K562 (cell line): ENCODE data around the gene MFAP1. TPM values are rescaled to one million over a fixed set of nuclear protein-coding genes. Genes with fewer than 3 reads are reported as not detected.

Experiments
- ESRRB ChIP-seq: fragments of 250-450 bp; sonication (Bioruptor Pico); IDR thresholded peaks from 2 replicates; pipeline ENCODE4 v1.5.0; 2020; ENCODE audit warnings: mild to moderate bottlenecking, moderate library complexity, borderline replicate concordance
- EZH2 ChIP-seq: IDR thresholded peaks from 2 replicates; pipeline ENCODE4 v1.6.1; 2012; ENCODE audit warnings: low read depth, mild to moderate bottlenecking, inconsistent platforms, low read length, borderline replicate concordance
- LCOR ChIP-seq: sonication (generic); formaldehyde crosslinking; IDR thresholded peaks from 2 replicates; pipeline ENCODE4 v1.8.0; 2022; ENCODE audit warnings: mild to moderate bottlenecking, missing genetic modification reagents
- MXI1 ChIP-seq: IDR thresholded peaks from 2 replicates; pipeline ENCODE4 v1.6.1; 2011; ENCODE audit warnings: low read depth, mild to moderate bottlenecking, improper control_type of control experiment, low read length
- MYNN ChIP-seq, 2 experiments: sonication (generic); formaldehyde crosslinking in 1 of 2; IDR thresholded peaks; 2 replicates each; pipeline versions ENCODE4 v1.5.0 to v1.6.1; 2016 to 2020; ENCODE audit warnings: antibody characterized with exemption in 1 of 2, missing genetic modification reagents in 1 of 2
- PATZ1 ChIP-seq: fragments of 250-450 bp; sonication (Bioruptor Pico); IDR thresholded peaks from 2 replicates; pipeline ENCODE4 v1.5.0; 2020; ENCODE audit warnings: mild to moderate bottlenecking, borderline replicate concordance
- SMAD4 ChIP-seq: fragments of 250-450 bp; sonication (Bioruptor Pico); conservative IDR thresholded peaks from 2 replicates; pipeline ENCODE4 v1.8.0; 2021; ENCODE audit warnings: inconsistent platforms, mild to moderate bottlenecking, moderate library complexity
- ZBTB34 ChIP-seq: fragments of 250-450 bp; sonication (Bioruptor Pico); IDR thresholded peaks from 2 replicates; pipeline ENCODE4 v1.8.0; 2021; ENCODE audit warnings: mild to moderate bottlenecking, moderate library complexity
- ZBTB8A ChIP-seq: fragments of 450-650 bp; IDR thresholded peaks from 2 replicates; pipeline ENCODE4 v1.6.1; 2018; ENCODE audit warnings: mild to moderate bottlenecking, moderate library complexity; ENCODE audit not compliant: partially characterized antibody
- ZNF318 ChIP-seq, 2 experiments: fragments of 450-650 bp; IDR thresholded peaks; 2 replicates each; pipeline ENCODE4 v1.6.1; 2016; ENCODE audit warnings: mild to moderate bottlenecking in 2 of 2, borderline replicate concordance in 1 of 2, low read depth in 1 of 2, moderate library complexity in 1 of 2
- ZNF408 ChIP-seq: fragments of 250-450 bp; sonication (Bioruptor Pico); IDR thresholded peaks from 2 replicates; pipeline ENCODE4 v1.4.0; 2020; ENCODE audit warnings: low read depth, mild to moderate bottlenecking, moderate library complexity
- ZNF77 ChIP-seq: fragments of 250-450 bp; sonication (Bioruptor Pico); IDR thresholded peaks from 2 replicates; pipeline ENCODE4 v1.5.0; 2020
- polyA plus RNA-seq, 8 experiments: library from polyadenylated mRNA; depleted of rRNA in 4 of 8; stranded (reverse) in 5 of 8; unstranded in 3 of 8; fragments of >200 nt; fragmentation: Nextera tagmentation in 2 of 8; fragmentation: Illumina TruSeq in 1 of 8; extraction: Ambion mirVana in 2 of 8; extraction: Trizol in 1 of 8; gene quantifications; 2 replicates each; pipeline versions ENCODE4 v1.2.1 to v1.2.3, GENCODE V29; 2011 to 2014; ENCODE audit warnings: inconsistent platforms in 1 of 8, missing spikeins in 1 of 8
- total RNA-seq, 7 experiments: library from RNA; depleted of rRNA in 6 of 7; stranded (reverse); fragments of >200 nt in 6 of 7; fragmentation: Illumina TruSeq in 2 of 7; extraction: Trizol in 2 of 7; gene quantifications; 2 replicates each; pipeline versions ENCODE4 v1.2.1 to v1.2.3, GENCODE V29; 2011 to 2021; ENCODE audit warnings: low replicate concordance in 1 of 7

Gene MFAP1
- total and polyA plus RNA-seq, 9 of the 15 experiments (the other 6 are each of a cell fraction or from before 2014, with no cell fraction given), result 34.9 to 64.1 (median 48.2) TPM

DNA sequence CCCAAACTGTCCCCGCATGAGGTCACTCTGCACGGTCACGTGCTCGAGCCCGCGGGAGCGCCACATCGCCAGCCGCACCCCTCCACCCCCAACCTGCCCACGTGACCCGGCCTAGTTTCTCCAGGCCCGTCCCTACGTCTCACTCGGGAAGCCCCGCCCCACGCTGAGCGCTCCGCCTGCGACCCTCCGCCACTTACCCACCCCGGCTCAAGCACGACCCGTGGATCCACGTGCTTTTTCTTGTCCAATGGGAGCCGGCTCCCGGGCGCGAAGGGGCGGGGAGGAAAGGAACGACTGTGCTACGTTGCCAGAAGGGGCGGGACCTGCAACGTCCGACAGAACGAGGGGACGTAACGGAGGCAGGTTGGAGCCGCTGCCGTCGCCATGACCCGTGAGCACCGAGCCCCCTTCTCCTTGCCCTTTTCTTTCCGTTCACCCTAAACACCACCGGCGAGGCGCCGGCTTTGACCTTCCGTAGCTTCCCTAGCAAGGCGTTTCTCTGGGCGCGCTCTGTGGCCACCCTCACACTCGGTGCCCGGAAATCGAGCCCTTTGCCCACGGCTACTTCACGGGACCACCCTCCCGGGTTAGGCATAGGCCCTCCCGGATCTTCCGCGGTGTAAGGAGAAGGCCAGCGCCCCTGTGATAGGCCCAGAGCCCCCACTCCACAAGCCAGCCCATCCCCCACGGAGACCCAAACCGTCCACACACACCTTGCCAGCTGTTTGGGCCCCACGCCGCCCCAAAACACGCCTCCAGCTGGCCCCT, 32.3 kb downstream of the MFAP1 start, which contains the start of gene SERF2 (continued):
- TF ChIP-seq ZNF318 (IDR thresholded peaks at IDR 0.05; ENCODE audit: borderline replicate concordance in 1 of 2, low read depth in 1 of 2) (no peak), LCOR (CRISPR knock-in tag) (peak; percentile 35; the same call in 1 of the 2 replicates), MYNN (IDR thresholded peaks at IDR 0.05) (no peak), MYNN (CRISPR knock-in tag; IDR thresholded peaks at IDR 0.05) (no peak), ZBTB8A (no peak), ZNF408 (no peak), EZH2 (no peak), ZNF77 (CRISPR knock-in tag) (no peak), SMAD4 (CRISPR knock-in tag) (no peak), MXI1 (peak; percentile 57; the same call in 1 of the 2 replicates), PATZ1 (CRISPR knock-in tag) (no peak), ZBTB34 (CRISPR knock-in tag) (no peak), ESRRB (CRISPR knock-in tag) (no peak)
